OCI-LY3 (cell line): ENCODE results near the gene CLTB.

Experiments used
- H2AFZ ChIP-seq: fragments of 200-600, 300-600 bp; shearing (Covaris generic); 2 replicates; pipeline ENCODE4 v1.6.0; 2014; ENCODE audit warnings: antibody characterized with exemption, low read depth, low read length
- H3K27ac ChIP-seq: fragments of 200-600, 300-600 bp; sonication (generic); 2 replicates; pipeline ENCODE4 v1.5.1; 2014; ENCODE audit warnings: mild to moderate bottlenecking, low read length, moderate library complexity, mixed read lengths
- H3K27me3 ChIP-seq: fragments of 200-600, 300-600 bp; sonication (generic); 2 replicates; pipeline ENCODE4 v1.6.1; 2014; ENCODE audit warnings: low read depth, low read length, mixed read lengths
- H3K36me3 ChIP-seq: fragments of 200-600, 300-600 bp; sonication (generic); replicated peaks from 2 replicates; pipeline ENCODE3; 2014; ENCODE audit warnings: low read depth, low read length, mixed read lengths
- H3K4me1 ChIP-seq: fragments of 300-600, 200-600 bp; sonication (generic); 2 replicates; pipeline ENCODE4 v1.6.1; 2014; ENCODE audit warnings: low read length, mixed read lengths
- H3K4me2 ChIP-seq: fragments of 200-600, 300-600 bp; sonication (generic); 2 replicates; pipeline ENCODE4 v1.6.1; 2014; ENCODE audit warnings: low read length, mixed read lengths
- H3K4me3 ChIP-seq: fragments of 300-600, 200-600 bp; sonication (generic); 2 replicates; pipeline ENCODE4 v1.5.1; 2014; ENCODE audit warnings: antibody characterized with exemption, mild to moderate bottlenecking, low read length, moderate library complexity
- H3K79me2 ChIP-seq: fragments of 300-600, 200-600 bp; shearing (Covaris generic); 2 replicates; pipeline ENCODE4 v1.6.1; 2014; ENCODE audit warnings: mild to moderate bottlenecking, low read length, mixed read lengths
- H3K9ac ChIP-seq: fragments of 300-600, 200-600 bp; shearing (Covaris generic); 2 replicates; pipeline ENCODE4 v1.6.0; 2014; ENCODE audit warnings: mild to moderate bottlenecking, low read length, moderate library complexity
- H3K9me3 ChIP-seq: fragments of 200-600, 300-600 bp; shearing (Covaris generic); 2 replicates; pipeline ENCODE4 v1.6.1; 2014; ENCODE audit warnings: low read length, mixed read lengths; ENCODE audit not compliant: insufficient read depth
- H4K20me1 ChIP-seq: fragments of 200-600, 300-600 bp; sonication (generic); 2 replicates; pipeline ENCODE4 v1.6.1; 2016; ENCODE audit warnings: low read length, mixed read lengths; ENCODE audit not compliant: insufficient read depth
- CTCF ChIP-seq: fragments of 200-600, 300-600 bp; sonication (generic); IDR thresholded peaks from 2 replicates; pipeline ENCODE4 v1.5.1; 2014; ENCODE audit warnings: antibody characterized with exemption, low read length, low read depth
- EZH2phosphoT487 ChIP-seq: fragments of 200-600 bp; shearing (Covaris generic); IDR thresholded peaks from 2 replicates; pipeline ENCODE4 v1.6.1; 2018; ENCODE audit warnings: antibody characterized with exemption, mixed run types, low read depth

Gene CLTB

GRCh38 chr5:176342766-176343458 lies 73.4 kb downstream of the CLTB start:
- H2AFZ ChIP-seq = no peak overlapping the region
- no peak for TF ChIP-seq CTCF
- TF ChIP-seq EZH2phosphoT487 = no peak
- H3K4me3 ChIP-seq = no peak overlapping the region
- H3K79me2 ChIP-seq = no peaks in the 10 kb centered on the region
- no peak overlapping the region for H3K4me2 ChIP-seq
- no peak overlapping the region for H3K27ac ChIP-seq
- H3K27me3 ChIP-seq = no peaks in the 10 kb centered on the region
- no peaks in the 10 kb centered on the region for H4K20me1 ChIP-seq
- no peaks in the 10 kb centered on the region for H3K4me1 ChIP-seq
- H3K9ac ChIP-seq = no peak overlapping the region
- H3K9me3 ChIP-seq = no peaks in the 10 kb centered on the region
- peaks cover 38% of the 10 kb centered on the region for H3K36me3 ChIP-seq
